Muscle of leg (tissue), 11 donors: Measurements from ENCODE around the gene CALN1. TPM values are rescaled to one million over a fixed set of nuclear protein-coding genes. Genes with fewer than 3 reads are reported as not detected.
"Not testable (repeated sequence)": the region's sequence is repeated elsewhere in the genome, so short reads cannot be mapped to it uniquely, and the experiment has no call there.

Experiments
- DNase-seq: peaks from one replicate; pipeline ENCODE4 v3.0.0; 2013
- H3K27ac ChIP-seq: one replicate; pipeline ENCODE4 v1.5.1; 2013; ENCODE audit warnings: mild to moderate bottlenecking, low read length, control low read depth
- H3K27me3 ChIP-seq: one replicate; pipeline ENCODE4 v1.6.1; 2013; ENCODE audit warnings: low read length; ENCODE audit not compliant: control insufficient read depth, insufficient read depth
- H3K36me3 ChIP-seq: one replicate; pipeline ENCODE4 v1.6.1; 2013; ENCODE audit warnings: low read length; ENCODE audit not compliant: control insufficient read depth, insufficient read depth
- H3K4me1 ChIP-seq: one replicate; pipeline ENCODE4 v1.6.1; 2013; ENCODE audit warnings: low read length; ENCODE audit not compliant: control insufficient read depth, insufficient read depth
- H3K4me3 ChIP-seq: one replicate; pipeline ENCODE4 v1.5.1; 2013; ENCODE audit warnings: low read length, control low read depth
- H3K9me3 ChIP-seq: replicated peaks from 2 replicates; pipeline ENCODE4 v1.6.1; 2013; ENCODE audit warnings: low read depth, low read length; ENCODE audit not compliant: control insufficient read depth
- WGBS: methylation state at CpG from one replicate; pipeline ENCODE4 v1.1.5; 2013; ENCODE audit warnings: missing lambda C conversion rate; ENCODE audit not compliant: insufficient coverage; 5-methylcytosine and 5-hydroxymethylcytosine counted together
- polyA plus RNA-seq, 8 donors: library from polyadenylated mRNA; unstranded; fragments of 120-200 nt; gene quantifications; one replicate each; pipeline versions ENCODE4 v1.2.1 to v1.2.3, GENCODE V29; 2013; ENCODE audit warnings: inconsistent platforms in 1 of 8, low replicate concordance in 1 of 8; ENCODE audit not compliant: insufficient read length in 8 of 8, insufficient read depth in 1 of 8
- total RNA-seq: library from RNA; stranded (reverse); fragments of 120-200 nt; gene quantifications from one replicate; pipeline ENCODE4 v1.2.4, GENCODE V29; 2013

The CALN1 gene
- total and polyA plus RNA-seq, 9 donors, result 0.65 to 2.3 (median 1.0) TPM

- Histone ChIP-seq H3K27me3 (no peaks in the 10 kb centered on the region), H3K4me3 (no peak overlapping the region), H3K4me1 (no peaks in the 10 kb centered on the region), H3K9me3 (no peaks in the 10 kb centered on the region), H3K36me3 (no peaks in the 10 kb centered on the region), H3K27ac (no peak overlapping the region)
- WGBS, result 83% methylated on average over 1 of the region's 3 CpGs
- no peak for DNase-seq
These were observed 26.0 kb downstream of the CALN1 start for GRCh38 chr7:72386118-72386517.

DNA sequence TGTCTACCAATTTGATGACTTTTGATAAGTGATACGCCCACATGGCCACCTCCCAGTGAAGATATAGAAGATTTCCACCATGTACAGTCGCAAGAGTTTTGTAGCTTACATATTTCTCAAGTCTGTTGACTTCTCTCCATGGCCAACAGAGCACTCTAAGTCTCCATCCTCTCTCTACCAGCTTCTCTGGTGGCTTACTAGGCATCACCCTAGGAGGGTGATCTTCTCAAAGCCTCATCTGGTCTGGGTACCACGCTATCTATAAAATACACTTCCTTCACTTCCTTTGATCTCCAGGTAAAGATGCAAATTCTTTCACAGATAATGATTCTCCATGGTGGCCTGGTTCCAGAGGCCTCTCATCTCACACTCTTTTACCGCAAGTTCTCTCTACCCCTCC lies 49.9 kb downstream of the CALN1 start:
- DNase-seq, result no peak
- H3K4me1 ChIP-seq, result no peaks in the 10 kb centered on the region

DNA sequence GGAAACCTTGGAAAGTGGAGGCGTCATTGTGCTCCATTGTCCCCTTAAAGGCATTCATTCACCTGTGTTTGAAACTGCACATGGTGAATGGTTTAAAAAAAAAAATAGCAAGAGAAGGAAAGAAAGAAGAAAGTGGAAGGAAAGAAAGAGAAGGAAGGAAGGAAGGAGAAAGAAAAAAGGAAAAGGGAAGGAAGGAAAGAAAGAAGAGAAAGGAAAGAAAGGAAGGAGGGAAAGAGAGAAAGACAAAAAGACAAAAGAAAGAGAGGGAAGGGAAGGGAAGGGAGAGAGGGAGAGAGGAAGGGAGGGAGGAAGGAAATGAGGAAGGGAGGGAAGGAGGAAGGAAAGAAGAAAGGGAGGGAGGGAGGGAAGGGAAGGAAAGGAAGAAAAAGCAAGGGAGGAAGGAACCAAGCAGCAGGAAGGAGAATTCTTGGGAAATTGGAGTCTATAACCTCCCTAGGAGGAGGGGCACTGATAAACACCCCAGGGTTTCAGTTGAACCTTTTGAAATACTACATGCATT lies 66.9 kb downstream of the CALN1 start:
- DNase-seq, result no peak
- Histone ChIP-seq H3K27ac (no peak overlapping the region), H3K4me1 (no peaks in the 10 kb centered on the region), H3K9me3 (no peaks in the 10 kb centered on the region), H3K4me3 (no peak overlapping the region), H3K36me3 (no peaks in the 10 kb centered on the region), H3K27me3 (no peaks in the 10 kb centered on the region)
- no CpG with 5 or more reads among the region's 1 CpG for WGBS

More for the DNA sequence above, 49.9 kb downstream of the CALN1 start:
- H3K27ac ChIP-seq, result no peak overlapping the region
- no peaks in the 10 kb centered on the region for H3K27me3 ChIP-seq
- H3K36me3 ChIP-seq, result no peaks in the 10 kb centered on the region
- H3K4me3 ChIP-seq, result no peak overlapping the region
- 87% methylated on average over 3 of the region's 4 CpGs for WGBS
- no peaks in the 10 kb centered on the region for H3K9me3 ChIP-seq

DNA sequence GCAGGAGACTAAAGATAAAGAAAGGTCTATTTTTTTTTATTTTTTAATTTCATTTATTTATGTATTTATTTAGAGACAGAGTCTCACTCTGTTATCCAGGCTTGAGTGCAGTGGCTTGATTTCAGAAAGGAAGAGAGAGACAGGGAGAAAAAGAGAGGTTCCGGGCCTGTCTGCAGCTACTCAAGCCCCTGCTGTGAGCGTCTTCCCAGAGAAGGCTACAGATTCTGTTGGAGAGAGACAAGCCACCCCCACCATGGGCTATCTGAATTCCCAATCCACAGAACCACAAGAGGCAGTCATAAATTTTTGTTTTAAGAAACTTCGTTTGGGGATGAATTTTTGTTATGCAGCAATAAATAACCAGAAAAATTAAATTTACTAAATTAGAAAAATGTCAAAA lies 68.1 kb downstream of the CALN1 start:
- no peaks in the 10 kb centered on the region for H3K9me3 ChIP-seq
- H3K4me1 ChIP-seq, result no peaks in the 10 kb centered on the region
- H3K27ac ChIP-seq, result no peak overlapping the region
- DNase-seq, result no peak
- no peaks in the 10 kb centered on the region for H3K36me3 ChIP-seq
- no peaks in the 10 kb centered on the region for H3K27me3 ChIP-seq
- no CpG with 5 or more reads among the region's 3 CpGs for WGBS
- H3K4me3 ChIP-seq, result no peak overlapping the region

GRCh38 chr7:72343354-72343753 lies 68.8 kb downstream of the CALN1 start:
- H3K4me1 ChIP-seq, DNase-seq, H3K9me3 ChIP-seq, H3K4me3 ChIP-seq, H3K27ac ChIP-seq, H3K36me3 ChIP-seq, H3K27me3 ChIP-seq: not testable (repeated sequence)
- 100% methylated on average over 1 of the region's 3 CpGs for WGBS

DNA sequence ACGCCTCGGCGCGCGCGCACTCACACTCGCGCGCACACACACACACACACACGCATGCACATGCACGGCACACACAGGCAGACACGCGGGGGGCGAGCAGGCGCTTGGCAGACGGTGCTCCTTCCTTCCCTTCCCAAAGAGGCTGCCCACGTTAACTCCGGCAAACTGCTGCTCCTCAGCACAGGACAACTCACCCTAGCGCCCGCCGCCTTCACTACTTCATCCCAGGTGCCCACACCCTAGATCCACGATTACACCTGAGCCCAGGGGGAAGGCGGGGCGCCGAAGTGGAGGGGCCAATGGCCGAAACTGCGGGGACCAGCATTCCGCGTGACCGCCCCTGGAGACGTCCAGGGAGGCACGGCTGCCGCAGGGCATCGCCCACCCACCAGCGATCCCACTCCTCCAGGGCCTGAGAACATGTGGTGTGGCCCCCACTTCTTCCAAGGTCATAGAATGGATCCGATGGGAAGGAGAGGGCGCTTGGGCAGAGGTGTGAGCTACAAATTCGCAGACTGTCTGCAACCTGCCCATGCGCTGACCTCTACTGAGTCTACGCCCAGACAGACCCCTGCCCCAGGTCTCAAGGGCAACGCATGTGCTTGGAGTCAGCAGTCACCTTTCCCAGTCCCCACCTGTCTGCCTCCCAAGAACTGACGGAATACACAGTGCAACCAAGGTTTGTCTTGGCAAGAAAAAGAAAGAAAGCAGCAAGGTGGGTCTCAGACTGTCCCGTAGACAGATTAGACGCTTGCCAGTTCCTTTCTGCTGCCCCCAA lies 74.6 kb downstream of the CALN1 start:
- no peak overlapping the region for H3K27ac ChIP-seq
- peak; percentile 5 for DNase-seq
- H3K27me3 ChIP-seq, result peaks cover 42% of the 10 kb centered on the region
- no peaks in the 10 kb centered on the region for H3K36me3 ChIP-seq
- H3K4me3 ChIP-seq, result peak overlapping the region; percentile 28
- peaks cover 2% of the 10 kb centered on the region for H3K9me3 ChIP-seq
- 8% methylated on average over 34 of the region's 44 CpGs for WGBS
- H3K4me1 ChIP-seq, result peaks cover 6% of the 10 kb centered on the region

GRCh38 chr7:72336632-72337389 lies 75.3 kb downstream of the CALN1 start:
- WGBS, result under 1% methylated on average over 88 of the region's 89 CpGs
- H3K4me3 ChIP-seq, result peak overlapping the region; percentile 28
- H3K27me3 ChIP-seq, result peaks cover 42% of the 10 kb centered on the region

GRCh38 chr7:72336382-72336631 lies 75.8 kb downstream of the CALN1 start:
- H3K4me3 ChIP-seq, result peak overlapping the region; percentile 26
- no peak for DNase-seq
- WGBS, result 0% methylated on average over 14 of the region's 21 CpGs

More at GRCh38 chr7:72336632-72337389, 75.3 kb downstream of the CALN1 start:
- H3K9me3 ChIP-seq, result peaks cover 5% of the 10 kb centered on the region
- DNase-seq, result peak; percentile 4
- H3K36me3 ChIP-seq, result no peaks in the 10 kb centered on the region
- H3K4me1 ChIP-seq, result peaks cover 6% of the 10 kb centered on the region
- H3K27ac ChIP-seq, result no peak overlapping the region

DNA sequence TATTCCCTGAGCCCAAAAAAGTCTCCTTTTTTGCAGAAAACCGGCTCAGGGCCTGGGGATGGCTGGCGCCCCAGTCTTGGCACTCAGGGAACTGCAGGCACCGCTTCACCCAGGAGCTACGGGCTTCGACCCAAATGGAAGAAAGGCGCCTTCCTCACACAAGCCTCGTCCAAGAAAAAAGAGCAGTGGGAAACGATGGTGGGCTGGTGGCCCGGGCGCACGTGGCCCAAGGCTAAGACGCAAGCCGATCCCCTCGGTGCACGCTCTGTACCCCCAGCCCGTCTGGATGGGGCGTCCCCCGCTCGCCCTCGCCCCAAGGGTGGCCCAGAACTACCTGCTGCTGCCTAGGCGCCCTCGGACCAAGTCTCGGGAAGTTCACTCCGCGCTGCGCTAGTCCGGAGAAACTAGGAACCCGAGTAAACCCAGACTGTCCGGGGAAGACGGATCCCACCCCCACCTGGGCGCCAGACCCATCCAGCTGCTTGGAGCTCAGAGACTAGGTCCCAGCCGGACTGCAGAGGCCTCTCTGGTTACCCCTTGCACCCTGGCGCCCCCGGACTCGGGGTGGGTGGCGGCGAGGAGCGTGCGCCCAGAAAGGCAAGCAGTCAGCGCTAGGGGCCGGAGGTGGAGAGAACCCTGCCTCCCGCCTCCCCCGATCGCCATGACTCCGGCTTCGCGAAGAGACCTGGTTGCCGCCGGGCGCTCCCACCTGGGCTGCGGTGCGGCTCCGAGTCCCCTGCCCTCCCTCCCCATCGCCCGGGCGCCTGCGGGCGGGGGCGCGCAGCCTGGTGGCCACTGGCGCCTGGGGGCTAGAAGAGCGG lies 76.4 kb downstream of the CALN1 start:
- Histone ChIP-seq H3K4me3 (peak overlapping the region; percentile 29), H3K36me3 (no peaks in the 10 kb centered on the region), H3K9me3 (peaks cover 5% of the 10 kb centered on the region), H3K4me1 (peaks cover 6% of the 10 kb centered on the region), H3K27ac (no peak overlapping the region), H3K27me3 (peaks cover 42% of the 10 kb centered on the region)
- 2% methylated on average over 61 of the region's 62 CpGs for WGBS
- no peak for DNase-seq

More at GRCh38 chr7:72336382-72336631, 75.8 kb downstream of the CALN1 start:
- Histone ChIP-seq H3K27ac (no peak overlapping the region), H3K4me1 (peaks cover 6% of the 10 kb centered on the region), H3K27me3 (peaks cover 42% of the 10 kb centered on the region), H3K9me3 (peaks cover 5% of the 10 kb centered on the region), H3K36me3 (no peaks in the 10 kb centered on the region)

- Histone ChIP-seq H3K4me1 (peaks cover 6% of the 10 kb centered on the region), H3K36me3 (no peaks in the 10 kb centered on the region), H3K27ac (no peak overlapping the region), H3K9me3 (peaks cover 5% of the 10 kb centered on the region), H3K27me3 (peaks cover 42% of the 10 kb centered on the region), H3K4me3 (no peak overlapping the region)
- DNase-seq, result no peak
- 80% methylated on average over 1 of the region's 5 CpGs for WGBS
These were observed 77.4 kb downstream of the CALN1 start for GRCh38 chr7:72334698-72335097.
